SK-N-SH treated with all-trans-retinoic acid at 6 μM for 48 hours (cell line): ENCODE measurements around the gene FANCF.

Source experiments
- BACH2 ChIP-seq: fragments of 250-450 bp; sonication (Bioruptor Pico); IDR thresholded peaks from 2 replicates; pipeline ENCODE4 v1.9.0; 2021; ENCODE audit warnings: mild to moderate bottlenecking, borderline replicate concordance
- CREB5 ChIP-seq: fragments of 250-450 bp; sonication (Bioruptor Pico); IDR thresholded peaks from 2 replicates; pipeline ENCODE4 v1.5.1; 2020; ENCODE audit warnings: low read depth, mild to moderate bottlenecking, moderate library complexity
- ESRRG ChIP-seq: fragments of 250-450 bp; sonication (Bioruptor Pico); IDR thresholded peaks from 2 replicates; pipeline ENCODE4 v1.6.1; 2021; ENCODE audit warnings: mild to moderate bottlenecking
- GLIS3 ChIP-seq: fragments of 250-450 bp; sonication (Bioruptor Pico); IDR thresholded peaks from 2 replicates; pipeline ENCODE4 v1.5.0; 2020; ENCODE audit warnings: mild to moderate bottlenecking, moderate library complexity
- OSR1 ChIP-seq: fragments of 250-450 bp; sonication (Bioruptor Pico); IDR thresholded peaks from 2 replicates; pipeline ENCODE4 v1.8.0; 2022; ENCODE audit warnings: moderate library complexity, mild to moderate bottlenecking, inconsistent platforms
- PATZ1 ChIP-seq: fragments of 250-450 bp; sonication (Bioruptor Pico); IDR thresholded peaks from 2 replicates; pipeline ENCODE4 v1.8.0; 2020; ENCODE audit warnings: mild to moderate bottlenecking, moderate library complexity, borderline replicate concordance
- PPARA ChIP-seq: fragments of 250-450 bp; sonication (Bioruptor Pico); IDR thresholded peaks from 2 replicates; pipeline ENCODE4 v1.5.0; 2020; ENCODE audit warnings: mild to moderate bottlenecking, borderline replicate concordance
- RARB ChIP-seq: fragments of 250-450 bp; sonication (Bioruptor Pico); IDR thresholded peaks from 2 replicates; pipeline ENCODE4 v1.8.0; 2021; ENCODE audit warnings: mild to moderate bottlenecking, moderate library complexity
- TCF4 ChIP-seq: fragments of 250-450 bp; sonication (Bioruptor Pico); IDR thresholded peaks from 2 replicates; pipeline ENCODE4 v1.8.0; 2021; ENCODE audit warnings: mild to moderate bottlenecking, moderate library complexity, borderline replicate concordance
- TOX ChIP-seq: fragments of 250-450 bp; sonication (Bioruptor Pico); IDR thresholded peaks from 2 replicates; pipeline ENCODE4 v1.8.0; 2021; ENCODE audit warnings: mild to moderate bottlenecking, moderate library complexity, borderline replicate concordance
- ZFP3 ChIP-seq: fragments of 250-450 bp; sonication (Bioruptor Pico); IDR thresholded peaks from 2 replicates; pipeline ENCODE4 v1.5.0; 2020; ENCODE audit warnings: mild to moderate bottlenecking, moderate library complexity
- ZFP30 ChIP-seq: fragments of 450-650 bp; formaldehyde crosslinking; IDR thresholded peaks from 2 replicates; pipeline ENCODE4 v1.5.0; 2022; ENCODE audit warnings: mild to moderate bottlenecking, moderate library complexity
- ZNF565 ChIP-seq: fragments of 450-650 bp; formaldehyde crosslinking; conservative IDR thresholded peaks from 2 replicates; pipeline ENCODE4 v1.5.0; 2020; ENCODE audit warnings: low read depth, mild to moderate bottlenecking, moderate library complexity
- ZNF70 ChIP-seq: fragments of 450-650 bp; formaldehyde crosslinking; IDR thresholded peaks from 2 replicates; pipeline ENCODE4 v1.5.0; 2020; ENCODE audit warnings: mild to moderate bottlenecking, moderate library complexity

- TF ChIP-seq ZNF565 (CRISPR knock-in tag), result no peak
- TF ChIP-seq PATZ1 (CRISPR knock-in tag), result no peak
- TF ChIP-seq GLIS3 (CRISPR knock-in tag), result no peak
- TF ChIP-seq TCF4 (CRISPR knock-in tag), result no peak
- no peak for TF ChIP-seq ZNF70
- no peak for TF ChIP-seq RARB (CRISPR knock-in tag)
- TF ChIP-seq TOX (CRISPR knock-in tag), result no peak
- no peak for TF ChIP-seq OSR1 (CRISPR knock-in tag)
- TF ChIP-seq ZFP30 (CRISPR knock-in tag), result no peak
- no peak for TF ChIP-seq CREB5
- TF ChIP-seq BACH2, result no peak
- TF ChIP-seq ZFP3, result no peak
- TF ChIP-seq ESRRG (CRISPR knock-in tag), result no peak
- no peak for TF ChIP-seq PPARA (CRISPR knock-in tag)
Measured at GRCh38 chr11:22597062-22597461, 28.6 kb downstream of the FANCF start.
